ENCODE data around the gene MAGED4.
"Not testable (repeated sequence)": the region's sequence is repeated elsewhere in the genome, so short reads cannot be mapped to it uniquely, and the experiment has no call there.

DNA sequence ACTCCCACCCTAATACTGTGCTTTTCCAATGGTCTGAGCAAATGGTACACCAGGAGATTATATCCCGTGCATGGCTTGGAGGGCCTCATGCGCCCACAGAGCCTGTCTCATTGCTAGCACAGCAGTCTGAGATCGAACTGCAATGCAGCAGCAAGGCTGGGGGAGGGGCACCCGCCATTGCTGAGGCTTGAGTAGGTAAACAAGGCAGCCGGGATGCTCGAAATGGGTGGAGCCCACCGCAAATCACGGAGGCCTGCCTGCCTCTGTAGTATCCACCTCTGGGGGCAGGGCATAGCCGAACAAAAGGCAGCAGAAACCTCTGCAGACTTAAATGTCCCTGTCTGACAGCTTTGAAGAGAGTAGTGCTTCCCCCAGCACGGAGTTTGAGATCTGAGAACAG is 13.6 kb upstream of the MAGED4 start:
- TF ChIP-seq, protein P1, sequence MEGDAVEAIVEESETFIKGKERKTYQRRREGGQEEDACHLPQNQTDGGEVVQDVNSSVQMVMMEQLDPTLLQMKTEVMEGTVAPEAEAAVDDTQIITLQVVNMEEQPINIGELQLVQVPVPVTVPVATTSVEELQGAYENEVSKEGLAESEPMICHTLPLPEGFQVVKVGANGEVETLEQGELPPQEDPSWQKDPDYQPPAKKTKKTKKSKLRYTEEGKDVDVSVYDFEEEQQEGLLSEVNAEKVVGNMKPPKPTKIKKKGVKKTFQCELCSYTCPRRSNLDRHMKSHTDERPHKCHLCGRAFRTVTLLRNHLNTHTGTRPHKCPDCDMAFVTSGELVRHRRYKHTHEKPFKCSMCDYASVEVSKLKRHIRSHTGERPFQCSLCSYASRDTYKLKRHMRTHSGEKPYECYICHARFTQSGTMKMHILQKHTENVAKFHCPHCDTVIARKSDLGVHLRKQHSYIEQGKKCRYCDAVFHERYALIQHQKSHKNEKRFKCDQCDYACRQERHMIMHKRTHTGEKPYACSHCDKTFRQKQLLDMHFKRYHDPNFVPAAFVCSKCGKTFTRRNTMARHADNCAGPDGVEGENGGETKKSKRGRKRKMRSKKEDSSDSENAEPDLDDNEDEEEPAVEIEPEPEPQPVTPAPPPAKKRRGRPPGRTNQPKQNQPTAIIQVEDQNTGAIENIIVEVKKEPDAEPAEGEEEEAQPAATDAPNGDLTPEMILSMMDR (conservative IDR thresholded peaks at IDR 0.05): not testable (repeated sequence)
- not testable (repeated sequence) for TF ChIP-seq EZH2 (IDR thresholded peaks at IDR 0.05; ENCODE audit: low read depth)
